Psoas muscle (tissue), 8 donors: ENCODE data around the gene DHRS7B. TPM values are rescaled to one million over a fixed set of nuclear protein-coding genes. Genes with fewer than 3 reads are reported as not detected.
A peak's percentile ranks its signal among the peaks of the same experiment; 100 is the strongest.

Experiments used
- ATAC-seq, 4 donors: fragments of 200-7000 bp; cut with Tn5 transposase; one replicate each; pipeline ENCODE4 v1.9.1; 2020; ENCODE audit warnings: moderate library complexity in 3 of 4, mild to moderate bottlenecking in 2 of 4
- DNase-seq, 2 donors: peaks; one replicate each; pipeline ENCODE4 v3.0.0-alpha.2; 2020
- H3K27ac ChIP-seq: fragments of 200-600 bp; one replicate; pipeline ENCODE4 v1.8.0; 2022
- H3K27me3 ChIP-seq, 3 donors: fragments of 200-600 bp in 1 of 3; one replicate each; pipeline versions ENCODE4 v1.6.1 to v1.8.0; 2013 to 2022; ENCODE audit warnings: low read length in 2 of 3, mild to moderate bottlenecking in 2 of 3, moderate library complexity in 1 of 3; ENCODE audit not compliant: insufficient read depth in 3 of 3
- H3K36me3 ChIP-seq, 2 donors: fragments of 200-600 bp in 1 of 2; one replicate each; pipeline versions ENCODE4 v1.6.1 to v1.8.0; 2013 to 2022; ENCODE audit warnings: low read depth in 1 of 2, mild to moderate bottlenecking in 1 of 2, moderate library complexity in 1 of 2; ENCODE audit not compliant: insufficient read depth in 1 of 2
- H3K4me1 ChIP-seq: fragments of 200-600 bp; one replicate; pipeline ENCODE4 v1.8.0; 2022
- H3K4me3 ChIP-seq: fragments of 200-600 bp; one replicate; pipeline ENCODE4 v1.8.0; 2022; ENCODE audit warnings: mild to moderate bottlenecking
- H3K9me3 ChIP-seq: fragments of 200-600 bp; one replicate; pipeline ENCODE4 v1.8.0; 2022
- CTCF ChIP-seq: fragments of 200-600 bp; IDR thresholded peaks from one replicate; pipeline ENCODE4 v1.8.0; 2022; ENCODE audit warnings: antibody characterized with exemption
- WGBS, 3 donors: extraction: QIAGEN DNeasy Blood & Tissue Kit; methylation state at CpG; one replicate each; pipeline versions ENCODE4 v1.1.6 to v1.1.7; 2013; 5-methylcytosine and 5-hydroxymethylcytosine counted together
- intact Hi-C, 2 donors: fragments of 100-400 bp; cut with DNase I; formaldehyde crosslinking; loops; one replicate each; pipeline versions ENCODE4 v1.11.0 to v1.14.2; 2022
- polyA plus RNA-seq, 3 donors: library from polyadenylated mRNA; stranded (reverse); fragments of 200-250 nt; gene quantifications; one replicate each; pipeline ENCODE4 v1.2.3, GENCODE V29; 2013
- total RNA-seq, 4 donors: library from RNA; stranded (reverse); fragmentation: NEBNext Ultra II Directional in 2 of 4; extraction: Animal tissue kit (Norgen Biotek cat#: 25700) in 2 of 4; gene quantifications; one replicate each; pipeline versions ENCODE4 v1.2.1 to v1.2.4, GENCODE V29; 2021 to 2023
- donor health status: healthy with polysubstance abuse.
- donor health status: DM: no; HTN: no; CAD: no; lungs with moderate emphysema.
- donor health status: Bipolar disorder and iron deficiency.
- donor health status: healthy.
- donor health status: DM: yes; HTN: yes; CAD: no.
- donor health status: DM: no; HTN: no; CAD: no.
- donor health status: DM: no; HTN: no; CAD: no.
- donor health status: DM: yes; HTN: yes; CAD: no.

DHRS7B gene
- total and polyA plus RNA-seq, 7 donors = 15.7 to 50.1 (median 31.9) TPM

GRCh38 chr17:21193031-21193430, 66.3 kb downstream of the DHRS7B start:
- Histone ChIP-seq H3K27ac (peak overlapping the region; percentile 66), H3K36me3 (peaks cover 3 to 31% of the 10 kb centered on the region in 2 donors), H3K9me3 (no peaks in the 10 kb centered on the region), H3K4me1 (peaks cover 45% of the 10 kb centered on the region), H3K27me3 (no peaks in the 10 kb centered on the region), H3K4me3 (no peak overlapping the region)
- intact Hi-C loops = no loop called here
- DNase-seq = no peak
- no peak for TF ChIP-seq CTCF
- peak; percentile 9 to 62 (median 31) for ATAC-seq
- WGBS, 3 donors = 50 to 74% (median 51%) methylated on average over 5 of the region's 5 CpGs

- H3K27me3 ChIP-seq = no peaks in the 10 kb centered on the region
- intact Hi-C loops = no loop called here
- peaks cover 3 to 31% of the 10 kb centered on the region in 2 donors for H3K36me3 ChIP-seq
- TF ChIP-seq CTCF = no peak
- peak overlapping the region; percentile 66 for H3K27ac ChIP-seq
- H3K4me3 ChIP-seq = no peak overlapping the region
- DNase-seq = peak in 1 of 2 donors; percentile 60
- peak; percentile 15 to 44 (median 40) for ATAC-seq
- H3K4me1 ChIP-seq = peaks cover 57% of the 10 kb centered on the region
- 4 to 12% (median 10%) methylated on average over 8 of the region's 8 CpGs for WGBS, 3 donors
- no peaks in the 10 kb centered on the region for H3K9me3 ChIP-seq
These were observed 67.5 kb downstream of the DHRS7B start for GRCh38 chr17:21194226-21194625.

GRCh38 chr17:21194703-21195102, 67.9 kb downstream of the DHRS7B start:
- Histone ChIP-seq H3K27me3 (no peaks in the 10 kb centered on the region), H3K36me3 (peaks cover 3 to 26% of the 10 kb centered on the region in 2 donors), H3K4me3 (no peak overlapping the region), H3K4me1 (peaks cover 61% of the 10 kb centered on the region), H3K9me3 (no peaks in the 10 kb centered on the region), H3K27ac (peak overlapping the region; percentile 66)
- WGBS, 3 donors = 36 to 46% (median 42%) methylated on average over 5 of the region's 5 CpGs
- DNase-seq (peak; percentile 49 to 80), ATAC-seq (peak in 1 of 4 donors; percentile 19)
- intact Hi-C loops = no loop called here
- no peak for TF ChIP-seq CTCF

GRCh38 chr17:21196126-21196525, 69.4 kb downstream of the DHRS7B start:
- Histone ChIP-seq H3K4me1 (peaks cover 70% of the 10 kb centered on the region), H3K36me3 (peaks cover 3 to 25% of the 10 kb centered on the region in 2 donors), H3K27ac (peak overlapping the region; percentile 81)

More at GRCh38 chr17:21196126-21196525, 69.4 kb downstream of the DHRS7B start:
- ATAC-seq = no peak
- Histone ChIP-seq H3K4me3 (no peak overlapping the region), H3K9me3 (no peaks in the 10 kb centered on the region), H3K27me3 (no peaks in the 10 kb centered on the region)
- no peak for TF ChIP-seq CTCF
- WGBS, 3 donors = 73 to 86% (median 75%) methylated on average over 5 of the region's 5 CpGs
- intact Hi-C loops = no loop called here
- no peak for DNase-seq
